WTC11 (cell line): Measurements from ENCODE around the gene SNPH.

ENCODE experiments used
- CTCF ChIP-seq: fragments of 200-600 bp; IDR thresholded peaks from 2 replicates; pipeline ENCODE4 v1.8.0; 2022; ENCODE audit warnings: antibody characterized with exemption
- FOXJ3 ChIP-seq: sonication (generic); formaldehyde crosslinking; IDR thresholded peaks from 2 replicates; pipeline ENCODE4 v1.9.0; 2021; ENCODE audit warnings: missing genetic modification reagents, mild to moderate bottlenecking, borderline replicate concordance
- KAT7 ChIP-seq: sonication (generic); formaldehyde crosslinking; IDR thresholded peaks from 2 replicates; pipeline ENCODE4 v1.8.1; 2023; ENCODE audit warnings: missing genetic modification reagents, mild to moderate bottlenecking, borderline replicate concordance
- SMAD3 ChIP-seq: sonication (generic); formaldehyde crosslinking; IDR thresholded peaks from 2 replicates; pipeline ENCODE4 v1.8.0; 2022; ENCODE audit warnings: missing genetic modification reagents, mild to moderate bottlenecking, borderline replicate concordance

GRCh38 chr20:1321654-1321939, 55.5 kb downstream of the SNPH start:
- no peak for TF ChIP-seq FOXJ3 (CRISPR knock-in tag)
- TF ChIP-seq CTCF, result no peak
- no peak for TF ChIP-seq KAT7 (CRISPR knock-in tag)
- no peak for TF ChIP-seq SMAD3 (CRISPR knock-in tag)
